ENCODE data around the gene FMO4.

The FMO4 gene

DNA sequence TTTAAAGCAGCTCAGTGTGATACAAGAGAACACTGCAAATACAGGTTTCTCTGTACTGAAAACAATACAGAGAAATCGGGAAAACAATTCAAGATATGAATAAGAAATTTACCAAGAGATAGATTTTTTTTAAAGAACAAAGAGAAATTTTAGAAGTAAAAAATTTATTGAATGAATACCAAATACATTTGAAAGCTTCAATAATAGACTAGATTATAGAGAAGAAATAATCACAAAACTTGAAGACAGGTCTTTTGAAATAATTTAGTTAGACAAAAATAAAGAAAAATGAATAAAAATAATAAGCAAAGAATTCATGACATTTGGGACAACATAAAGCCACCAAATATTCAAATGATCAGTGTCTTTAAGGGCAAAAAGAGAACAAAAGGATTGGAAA is 13.6 kb upstream of the FMO4 start:
- Mint-ChIP-seq H3K4me1 (no peaks in the 10 kb centered on the region), H3K9me3 (peaks cover 45% of the 10 kb centered on the region)

DNA sequence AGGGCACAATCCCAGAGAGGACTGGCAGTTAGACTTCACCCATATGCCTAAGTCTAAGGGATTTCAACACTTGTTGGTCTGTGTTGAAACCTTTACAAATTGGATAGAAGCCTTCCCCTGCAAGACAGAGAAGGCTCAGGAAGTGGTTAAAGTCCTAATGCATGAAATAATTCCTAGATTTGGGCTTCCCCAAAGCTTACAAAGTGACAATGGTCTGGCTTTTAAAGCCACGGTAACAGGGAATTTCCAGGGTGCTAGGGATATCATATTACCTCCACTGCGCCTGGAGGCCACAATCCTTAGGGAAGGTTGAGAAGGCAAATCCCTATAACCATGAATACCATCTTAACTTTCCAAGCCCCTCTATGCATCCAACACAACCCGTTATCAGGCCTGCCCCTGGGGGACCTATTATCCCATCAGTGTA is 3.3 kb upstream of the FMO4 start:
- Mint-ChIP-seq H3K4me1 (peaks cover 19% of the 10 kb centered on the region), H3K36me3 (ENCODE audit: low read depth) (no peaks in the 10 kb centered on the region), H3K27ac (peak overlapping the region in 1 of 3 experiments; percentile 71), H3K4me3 (no peak overlapping the region), H3K27me3 (ENCODE audit: low read depth) (no peaks in the 10 kb centered on the region), H3K9me3 (peaks cover 2% of the 10 kb centered on the region)
- TF ChIP-seq, protein P1, sequence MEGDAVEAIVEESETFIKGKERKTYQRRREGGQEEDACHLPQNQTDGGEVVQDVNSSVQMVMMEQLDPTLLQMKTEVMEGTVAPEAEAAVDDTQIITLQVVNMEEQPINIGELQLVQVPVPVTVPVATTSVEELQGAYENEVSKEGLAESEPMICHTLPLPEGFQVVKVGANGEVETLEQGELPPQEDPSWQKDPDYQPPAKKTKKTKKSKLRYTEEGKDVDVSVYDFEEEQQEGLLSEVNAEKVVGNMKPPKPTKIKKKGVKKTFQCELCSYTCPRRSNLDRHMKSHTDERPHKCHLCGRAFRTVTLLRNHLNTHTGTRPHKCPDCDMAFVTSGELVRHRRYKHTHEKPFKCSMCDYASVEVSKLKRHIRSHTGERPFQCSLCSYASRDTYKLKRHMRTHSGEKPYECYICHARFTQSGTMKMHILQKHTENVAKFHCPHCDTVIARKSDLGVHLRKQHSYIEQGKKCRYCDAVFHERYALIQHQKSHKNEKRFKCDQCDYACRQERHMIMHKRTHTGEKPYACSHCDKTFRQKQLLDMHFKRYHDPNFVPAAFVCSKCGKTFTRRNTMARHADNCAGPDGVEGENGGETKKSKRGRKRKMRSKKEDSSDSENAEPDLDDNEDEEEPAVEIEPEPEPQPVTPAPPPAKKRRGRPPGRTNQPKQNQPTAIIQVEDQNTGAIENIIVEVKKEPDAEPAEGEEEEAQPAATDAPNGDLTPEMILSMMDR (IDR thresholded peaks at IDR 0.05; ENCODE audit: unreplicated experiment in 3 of 3) = no peak

More for the DNA sequence above, 13.6 kb upstream of the FMO4 start:
- Mint-ChIP-seq H3K4me3 (no peak overlapping the region), H3K27me3 (ENCODE audit: low read depth) (peaks cover 12% of the 10 kb centered on the region), H3K36me3 (ENCODE audit: low read depth) (no peaks in the 10 kb centered on the region), H3K27ac (no peak overlapping the region)
- TF ChIP-seq, protein P1 (IDR thresholded peaks at IDR 0.05; ENCODE audit: unreplicated experiment in 3 of 3) = no peak

GRCh38 chr1:171311771-171312558 is 2.0 kb upstream of the FMO4 start:
- no peak overlapping the region for H3K4me3 Mint-ChIP-seq
- TF ChIP-seq, protein P1 (IDR thresholded peaks at IDR 0.05; ENCODE audit: unreplicated experiment in 3 of 3) = no peak
- peak overlapping the region; percentile 69 to 86 (median 71) for H3K27ac Mint-ChIP-seq
- H3K27me3 Mint-ChIP-seq (ENCODE audit: low read depth) = no peaks in the 10 kb centered on the region
- no peaks in the 10 kb centered on the region for H3K36me3 Mint-ChIP-seq (ENCODE audit: low read depth)
- H3K9me3 Mint-ChIP-seq = no peaks in the 10 kb centered on the region
- peaks cover 19% of the 10 kb centered on the region for H3K4me1 Mint-ChIP-seq

DNA sequence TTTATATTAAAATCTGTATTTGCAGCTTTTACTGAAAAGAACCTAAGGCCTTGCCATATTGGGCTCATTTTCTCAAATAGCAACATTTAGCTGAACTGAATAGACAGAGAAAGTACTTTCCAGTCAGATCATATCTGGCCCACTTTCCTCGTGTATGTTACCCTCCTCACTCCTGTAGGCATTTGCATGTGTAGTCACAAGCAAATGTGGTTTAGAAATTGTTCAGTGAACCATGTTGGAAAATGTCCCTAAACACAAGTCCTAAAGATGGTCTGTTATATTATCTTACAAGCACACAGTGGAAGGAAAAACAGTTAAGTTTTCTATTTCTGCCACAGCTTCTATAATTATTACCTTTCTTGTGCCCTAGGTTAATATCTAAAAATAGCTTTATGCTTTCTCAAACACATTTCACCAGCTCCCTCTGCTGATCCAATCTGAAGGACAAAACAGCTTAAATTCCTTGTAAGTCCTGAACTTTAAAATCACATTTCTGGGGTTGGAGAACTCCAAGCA is 606 bp upstream of the FMO4 start:
- Mint-ChIP-seq H3K36me3 (ENCODE audit: low read depth) (no peaks in the 10 kb centered on the region), H3K27me3 (ENCODE audit: low read depth) (no peaks in the 10 kb centered on the region), H3K4me1 (peaks cover 19% of the 10 kb centered on the region), H3K9me3 (no peaks in the 10 kb centered on the region), H3K4me3 (peak overlapping the region; percentile 75 to 83 (median 82)), H3K27ac (peak overlapping the region; percentile 82 to 95 (median 86))
- TF ChIP-seq, protein P1 (IDR thresholded peaks at IDR 0.05; ENCODE audit: unreplicated experiment in 3 of 3) = no peak

- H3K4me3 Mint-ChIP-seq = no peak overlapping the region
- TF ChIP-seq, protein P1 (IDR thresholded peaks at IDR 0.05; ENCODE audit: unreplicated experiment in 3 of 3) = no peak
- peaks cover 3% of the 10 kb centered on the region for H3K36me3 Mint-ChIP-seq (ENCODE audit: low read depth)
- peaks cover 3% of the 10 kb centered on the region for H3K27me3 Mint-ChIP-seq (ENCODE audit: low read depth)
- H3K27ac Mint-ChIP-seq = no peak overlapping the region
- no peaks in the 10 kb centered on the region for H3K4me1 Mint-ChIP-seq
- no peaks in the 10 kb centered on the region for H3K9me3 Mint-ChIP-seq
These were observed 15.3 kb downstream of the FMO4 start for GRCh38 chr1:171329251-171329650.
